CD4-positive, alpha-beta T cell (primary cell): ENCODE data around the gene TLCD4. TPM values are rescaled to one million over a fixed set of nuclear protein-coding genes. Genes with fewer than 3 reads are reported as not detected.

Source experiments
- ATAC-seq: fragments of 200-7000 bp; cut with Tn5 transposase; one replicate; pipeline ENCODE4 v1.10.0; 2022; ENCODE audit warnings: mild to moderate bottlenecking; ENCODE audit not compliant: poor library complexity
- CTCF ChIA-PET: fragments of 350-600 bp; sonication (Branson Sonifier 250); formaldehyde crosslinking; loops from one replicate; lab custom pipeline; 2021; ENCODE audit warnings: antibody characterized with exemption, inconsistent platforms; lab: Charles Lee
- POLR2A ChIA-PET: fragments of 350-600 bp; sonication (Branson Sonifier 250); formaldehyde crosslinking; loops from one replicate; lab custom pipeline; 2021; ENCODE audit warnings: antibody characterized with exemption, inconsistent platforms; lab: Charles Lee
- DNase-seq, 14 experiments: peaks; one replicate each; pipeline ENCODE4 v3.0.0-alpha.2; 2013 to 2020; ENCODE audit warnings: mixed read lengths in 2 of 14
- H3K27ac ChIP-seq, 2 donors: one replicate each; pipeline versions ENCODE4 v1.5.1 to v1.7.0; 2013; ENCODE audit warnings: low read length in 2 of 2, low read depth in 1 of 2, mild to moderate bottlenecking in 1 of 2
- H3K27me3 ChIP-seq, 2 experiments: 1 replicate in 1 of 2; 2 replicates in 1 of 2; pipeline versions ENCODE4 v1.6.1 to v1.7.0; 2013; ENCODE audit warnings: low read length in 2 of 2, control low read depth in 1 of 2, mild to moderate bottlenecking in 1 of 2, moderate library complexity in 1 of 2; ENCODE audit not compliant: insufficient read depth in 2 of 2, control insufficient read depth in 1 of 2
- H3K36me3 ChIP-seq: one replicate; pipeline ENCODE4 v1.6.1; 2013; ENCODE audit warnings: low read length, control low read depth; ENCODE audit not compliant: insufficient read depth
- H3K4me1 ChIP-seq: one replicate; pipeline ENCODE4 v1.6.1; 2013; ENCODE audit warnings: low read length, control low read depth; ENCODE audit not compliant: insufficient read depth
- H3K4me3 ChIP-seq: one replicate; pipeline ENCODE4 v1.5.1; 2013; ENCODE audit warnings: mild to moderate bottlenecking, low read length, moderate library complexity
- H3K9me3 ChIP-seq, 2 experiments: 1 replicate in 1 of 2; 2 replicates in 1 of 2; pipeline versions ENCODE4 v1.6.1 to v1.7.0; 2013; ENCODE audit warnings: low read length in 2 of 2, mild to moderate bottlenecking in 2 of 2, control low read depth in 1 of 2, moderate library complexity in 1 of 2; ENCODE audit not compliant: control insufficient read depth in 1 of 2, insufficient read depth in 1 of 2
- H3K27ac Mint-ChIP-seq: one replicate; pipeline ENCODE4 v1.8.0; 2020; ENCODE audit warnings: mixed read lengths
- H3K27me3 Mint-ChIP-seq: one replicate; pipeline ENCODE4 v1.8.0; 2021; ENCODE audit warnings: mixed read lengths
- H3K36me3 Mint-ChIP-seq: one replicate; pipeline ENCODE4 v1.8.0; 2021; ENCODE audit warnings: low read depth, mixed read lengths
- H3K4me1 Mint-ChIP-seq: one replicate; pipeline ENCODE4 v1.8.0; 2021; ENCODE audit warnings: low read depth, mixed read lengths
- H3K4me3 Mint-ChIP-seq: one replicate; pipeline ENCODE4 v1.8.0; 2020; ENCODE audit warnings: mild to moderate bottlenecking, mixed read lengths
- H3K9me3 Mint-ChIP-seq: one replicate; pipeline ENCODE4 v1.8.0; 2020; ENCODE audit warnings: mixed read lengths
- CTCF ChIP-seq: fragments of 200-600 bp; IDR thresholded peaks from one replicate; pipeline ENCODE4 v1.8.0; 2022; ENCODE audit warnings: antibody characterized with exemption, mild to moderate bottlenecking
- intact Hi-C, 2 experiments: fragments of 100-400 bp; cut with DNase I in 1 of 2; cut with micrococcal nuclease in 1 of 2; formaldehyde crosslinking; loops; one replicate each; pipeline versions ENCODE4 v1.15.1 to v1.9.0; 2023 to 2025; cut with DNase I, micrococcal nuclease
- total RNA-seq, 174 experiments: library from RNA in 2 of 174; stranded (reverse) in 2 of 174; gene quantifications; one replicate each; pipeline ENCODE4 v1.2.3 and lab custom pipeline; 2021 to 2026

TLCD4 gene
- total RNA-seq, 2 experiments from 2014 or later: 0.11 TPM; not detected in 1

GRCh38 chr1:95080446-95080845, 36.7 kb upstream of the TLCD4 start:
- Histone ChIP-seq H3K4me3 (no peak overlapping the region), H3K9me3 (no peaks in the 10 kb centered on the region), H3K4me1 (no peaks in the 10 kb centered on the region), H3K27ac (no peak overlapping the region), H3K36me3 (no peaks in the 10 kb centered on the region), H3K27me3 (peaks cover 0 to 23% of the 10 kb centered on the region in 2 experiments)
- intact Hi-C loops: no loop called here
- H3K4me3 Mint-ChIP-seq: no peak overlapping the region
- no peaks in the 10 kb centered on the region for H3K9me3 Mint-ChIP-seq
- H3K36me3 Mint-ChIP-seq: no peaks in the 10 kb centered on the region
- DNase-seq: no peak
- no peak for TF ChIP-seq CTCF
- no peaks in the 10 kb centered on the region for H3K4me1 Mint-ChIP-seq
- ATAC-seq: no peak
- POLR2A ChIA-PET: no interaction called here
- CTCF ChIA-PET: interaction anchor here (1.2 to 1.5 kb wide), 3 partner anchors 37 to 226 kb away, joined by 3 to 4 read pairs (median 3); partner anchors contain the start of gene RWDD3
- peaks cover 16% of the 10 kb centered on the region for H3K27me3 Mint-ChIP-seq
- H3K27ac Mint-ChIP-seq: no peak overlapping the region

- no peak for DNase-seq
- H3K9me3 Mint-ChIP-seq: no peaks in the 10 kb centered on the region
- peaks cover 16% of the 10 kb centered on the region for H3K27me3 Mint-ChIP-seq
- H3K36me3 Mint-ChIP-seq: no peaks in the 10 kb centered on the region
- H3K27ac Mint-ChIP-seq: no peak overlapping the region
- TF ChIP-seq CTCF: no peak
- no peak overlapping the region for H3K4me3 Mint-ChIP-seq
- POLR2A ChIA-PET: no interaction called here
- intact Hi-C loops: no loop called here
- H3K4me1 Mint-ChIP-seq: no peaks in the 10 kb centered on the region
- no peaks in the 10 kb centered on the region for H3K9me3 ChIP-seq
- H3K4me3 ChIP-seq: no peak overlapping the region
- H3K36me3 ChIP-seq: no peaks in the 10 kb centered on the region
- ATAC-seq: no peak
- no peak overlapping the region for H3K27ac ChIP-seq
- CTCF ChIA-PET: interaction anchor here (1.2 to 1.5 kb wide), 2 partner anchors 37 to 226 kb away, joined by 3 read pairs; no protein-coding TSS in a partner anchor
- H3K4me1 ChIP-seq: no peaks in the 10 kb centered on the region
- peaks cover 0 to 23% of the 10 kb centered on the region in 2 experiments for H3K27me3 ChIP-seq
Measured at GRCh38 chr1:95080879-95081278, 36.3 kb upstream of the TLCD4 start.

GRCh38 chr1:95084317-95085176, 32.6 kb upstream of the TLCD4 start:
- Mint-ChIP-seq H3K36me3 (no peaks in the 10 kb centered on the region), H3K4me1 (no peaks in the 10 kb centered on the region), H3K27me3 (peaks cover 28% of the 10 kb centered on the region), H3K4me3 (no peak overlapping the region), H3K9me3 (no peaks in the 10 kb centered on the region), H3K27ac (no peak overlapping the region)
- ATAC-seq: peak; percentile 49
- intact Hi-C loops: loop anchor here (5.0 kb wide), 1 partner anchor 148 kb away; the partner anchor contains the start of gene RWDD3 (in 2 of the 2)
- Histone ChIP-seq H3K4me1 (no peaks in the 10 kb centered on the region), H3K9me3 (no peaks in the 10 kb centered on the region), H3K27me3 (peaks cover 0 to 17% of the 10 kb centered on the region in 2 experiments), H3K36me3 (no peaks in the 10 kb centered on the region), H3K27ac (no peak overlapping the region), H3K4me3 (no peak overlapping the region)
- peak; percentile 81 for TF ChIP-seq CTCF
- CTCF ChIA-PET: interaction anchor here (1.1 to 2.5 kb wide), 6 partner anchors 9 to 149 kb away, joined by 4 to 9 read pairs (median 4); partner anchors contain the start of genes ALG14, RWDD3 and TLCD4
- DNase-seq: peak in 6 of 14 experiments; percentile 4 to 58 (median 30)
- POLR2A ChIA-PET: interaction anchor here (1.0 to 1.3 kb wide), 2 partner anchors 11 to 149 kb away, joined by 4 to 8 read pairs; partner anchors contain the start of genes ALG14 and RWDD3
